Adrenal gland (tissue), 5 donors: ENCODE results near the gene POC1A.

ENCODE experiments used
- CTCF ChIP-seq, 6 experiments: fragments of 450-650 bp in 4 of 6; fragments of 200-600 bp in 2 of 6; sonication (generic) in 1 of 6; IDR thresholded peaks; 1 replicate in 5 of 6; 2 replicates in 1 of 6; pipeline versions ENCODE4 v1.5.1 to v1.8.0; 2016 to 2021; ENCODE audit warnings: antibody characterized with exemption in 6 of 6, mild to moderate bottlenecking in 2 of 6, moderate library complexity in 1 of 6
- POLR2A ChIP-seq, 2 donors: fragments of 450-650 bp; IDR thresholded peaks; one replicate each; pipeline ENCODE4 v1.6.1; 2017; ENCODE audit warnings: antibody characterized with exemption in 2 of 2, mild to moderate bottlenecking in 2 of 2, moderate library complexity in 1 of 2
- donor health status: DM: no; HTN: no; CAD: no.

- TF ChIP-seq CTCF (IDR thresholded peaks at IDR 0.05) (no peak), POLR2A (IDR thresholded peaks at IDR 0.05) (no peak)
Observed at GRCh38 chr3:52162250-52162872, 8.1 kb upstream of the POC1A start.
